ENCODE data around the gene ZNF343.
"Not testable (repeated sequence)": the region's sequence is repeated elsewhere in the genome, so short reads cannot be mapped to it uniquely, and the experiment has no call there.

Gene ZNF343

GRCh38 chr20:2521369-2522305 is 12.9 kb upstream of the ZNF343 start:
- DNase-seq (ENCODE audit: low read depth) = no peak

- DNase-seq (ENCODE audit: low read depth) = no peak
Measured at GRCh38 chr20:2520617-2521016, 11.9 kb upstream of the ZNF343 start.

- no peak for DNase-seq (ENCODE audit: low read depth)
Measured at GRCh38 chr20:2519115-2519809, 10.5 kb upstream of the ZNF343 start.

- no peak for DNase-seq (ENCODE audit: low read depth)
Measured at GRCh38 chr20:2518558-2518957, 9.8 kb upstream of the ZNF343 start.

GRCh38 chr20:2518096-2518495 is 9.4 kb upstream of the ZNF343 start:
- DNase-seq (ENCODE audit: low read depth) = no peak

GRCh38 chr20:2516399-2516798 is 7.7 kb upstream of the ZNF343 start:
- DNase-seq (ENCODE audit: low read depth) = no peak

GRCh38 chr20:2515203-2515602 is 6.5 kb upstream of the ZNF343 start:
- DNase-seq (ENCODE audit: low read depth) = no peak

- DNase-seq (ENCODE audit: low read depth) = no peak
Measured at GRCh38 chr20:2509794-2510193, 1.1 kb upstream of the ZNF343 start.

GRCh38 chr20:2509468-2509781 is 710 bp upstream of the ZNF343 start:
- DNase-seq (ENCODE audit: low read depth) = no peak

- DNase-seq (ENCODE audit: low read depth) = no peak
Measured at GRCh38 chr20:2507875-2508630, 662 bp downstream of the ZNF343 start.

- DNase-seq (ENCODE audit: low read depth) = no peak
Measured at GRCh38 chr20:2507464-2507863, 1.3 kb downstream of the ZNF343 start.

- DNase-seq (ENCODE audit: low read depth) = not testable (repeated sequence)
Measured at GRCh38 chr20:2506426-2506825, 2.3 kb downstream of the ZNF343 start.

- DNase-seq (ENCODE audit: low read depth) = not testable (repeated sequence)
Measured at GRCh38 chr20:2504803-2505202, 3.9 kb downstream of the ZNF343 start.

- DNase-seq (ENCODE audit: low read depth) = not testable (repeated sequence)
Measured at GRCh38 chr20:2502808-2503384, 5.8 kb downstream of the ZNF343 start.

- no peak for DNase-seq (ENCODE audit: low read depth)
Measured at GRCh38 chr20:2485661-2486060, 23.1 kb downstream of the ZNF343 start.

- DNase-seq (ENCODE audit: low read depth) = no peak
Measured at GRCh38 chr20:2485080-2485479, 23.6 kb downstream of the ZNF343 start.

GRCh38 chr20:2483504-2483903 is 25.2 kb downstream of the ZNF343 start:
- DNase-seq (ENCODE audit: low read depth) = no peak

- DNase-seq (ENCODE audit: low read depth) = no peak
Measured at GRCh38 chr20:2480381-2480780, 28.3 kb downstream of the ZNF343 start.

GRCh38 chr20:2476742-2477615 is 31.7 kb downstream of the ZNF343 start:
- DNase-seq (ENCODE audit: low read depth) = no peak

GRCh38 chr20:2475850-2476741 is 32.6 kb downstream of the ZNF343 start:
- DNase-seq (ENCODE audit: low read depth) = no peak
